WI38 (cell line): Measurements from ENCODE around the gene ZAR1.

ENCODE experiments used
- H3K4me3 ChIP-seq: 2 replicates; pipeline ENCODE4 v1.5.1; 2011; ENCODE audit warnings: low read depth, mild to moderate bottlenecking, control low read depth, low read length
- CTCF ChIP-seq: IDR thresholded peaks from 2 replicates; pipeline ENCODE4 v1.5.1; 2012; ENCODE audit warnings: low read depth, mild to moderate bottlenecking, control low read depth, low read length

Gene ZAR1

GRCh38 chr4:48475770-48476169, 14.3 kb upstream of the ZAR1 start:
- no peak overlapping the region for H3K4me3 ChIP-seq
- no peak for TF ChIP-seq CTCF

GRCh38 chr4:48478273-48478672, 11.8 kb upstream of the ZAR1 start:
- no peak overlapping the region for H3K4me3 ChIP-seq

GRCh38 chr4:48481581-48481980, 8.5 kb upstream of the ZAR1 start:
- no peak for TF ChIP-seq CTCF
- no peak overlapping the region for H3K4me3 ChIP-seq

More at GRCh38 chr4:48478273-48478672, 11.8 kb upstream of the ZAR1 start:
- no peak for TF ChIP-seq CTCF

GRCh38 chr4:48483006-48483776, 6.9 kb upstream of the ZAR1 start, which contains the start of gene SLC10A4:
Gene SLC10A4 (plus strand): TSS chr4:48483343. CDS start chr4:48483562, 219 bp downstream.
- no peak for TF ChIP-seq CTCF
- H3K4me3 ChIP-seq, result no peak within 1 kb of the TSS

- no peak for TF ChIP-seq CTCF
- H3K4me3 ChIP-seq, result no peak overlapping the region
These were observed 6.1 kb upstream of the ZAR1 start for GRCh38 chr4:48483777-48484493.

- no peak for TF ChIP-seq CTCF
These were observed 5.4 kb upstream of the ZAR1 start for GRCh38 chr4:48484494-48485168.

GRCh38 chr4:48489683-48490011, 405 bp upstream of the ZAR1 start:
- H3K4me3 ChIP-seq, result peak overlapping the region; percentile 41
- TF ChIP-seq CTCF, result no peak

More at GRCh38 chr4:48484494-48485168, 5.4 kb upstream of the ZAR1 start:
- H3K4me3 ChIP-seq, result no peak overlapping the region
